Ovary (tissue), 3 donors: ENCODE results near the gene NCBP2.

ENCODE experiments used
- EP300 ChIP-seq: sonication (generic); formaldehyde crosslinking; IDR thresholded peaks from one replicate; pipeline ENCODE4 v1.6.1; 2017; ENCODE audit warnings: antibody characterized with exemption
- POLR2A ChIP-seq: fragments of 450-650 bp; IDR thresholded peaks from one replicate; pipeline ENCODE4 v1.6.1; 2017; ENCODE audit warnings: antibody characterized with exemption, mild to moderate bottlenecking, moderate library complexity
- TF ChIP-seq, protein P1 (sequence below), 3 donors: fragments of 450-650 bp in 2 of 3; fragments of 200-600 bp in 1 of 3; IDR thresholded peaks; one replicate each; pipeline versions ENCODE4 v1.5.1 to v1.8.0; 2016 to 2022; ENCODE audit warnings: antibody characterized with exemption in 3 of 3, mild to moderate bottlenecking in 1 of 3
- donor health status: DM: no; HTN: no; CAD: no.

DNA sequence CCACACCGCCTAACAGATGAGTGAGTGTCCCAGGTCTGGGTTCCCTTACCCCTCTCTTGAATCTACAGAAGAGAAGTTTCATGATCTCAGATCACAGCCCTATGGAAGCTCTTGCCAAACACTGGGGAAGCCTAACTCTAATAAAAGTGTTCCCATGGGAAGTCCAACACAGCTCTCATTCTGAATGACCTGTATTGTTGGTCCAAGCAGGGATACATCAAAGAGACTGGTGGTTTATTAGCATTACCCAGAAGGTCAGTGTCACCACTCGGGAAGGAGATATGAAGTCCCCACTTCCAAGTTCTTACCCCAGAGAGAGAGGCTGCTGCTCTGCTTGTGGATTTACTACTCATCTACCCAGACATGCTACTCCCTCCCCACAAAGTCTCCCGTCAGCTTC is 9.0 kb upstream of the NCBP2 start:
- TF ChIP-seq, protein P1, sequence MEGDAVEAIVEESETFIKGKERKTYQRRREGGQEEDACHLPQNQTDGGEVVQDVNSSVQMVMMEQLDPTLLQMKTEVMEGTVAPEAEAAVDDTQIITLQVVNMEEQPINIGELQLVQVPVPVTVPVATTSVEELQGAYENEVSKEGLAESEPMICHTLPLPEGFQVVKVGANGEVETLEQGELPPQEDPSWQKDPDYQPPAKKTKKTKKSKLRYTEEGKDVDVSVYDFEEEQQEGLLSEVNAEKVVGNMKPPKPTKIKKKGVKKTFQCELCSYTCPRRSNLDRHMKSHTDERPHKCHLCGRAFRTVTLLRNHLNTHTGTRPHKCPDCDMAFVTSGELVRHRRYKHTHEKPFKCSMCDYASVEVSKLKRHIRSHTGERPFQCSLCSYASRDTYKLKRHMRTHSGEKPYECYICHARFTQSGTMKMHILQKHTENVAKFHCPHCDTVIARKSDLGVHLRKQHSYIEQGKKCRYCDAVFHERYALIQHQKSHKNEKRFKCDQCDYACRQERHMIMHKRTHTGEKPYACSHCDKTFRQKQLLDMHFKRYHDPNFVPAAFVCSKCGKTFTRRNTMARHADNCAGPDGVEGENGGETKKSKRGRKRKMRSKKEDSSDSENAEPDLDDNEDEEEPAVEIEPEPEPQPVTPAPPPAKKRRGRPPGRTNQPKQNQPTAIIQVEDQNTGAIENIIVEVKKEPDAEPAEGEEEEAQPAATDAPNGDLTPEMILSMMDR (IDR thresholded peaks at IDR 0.05), result no peak
- no peak for TF ChIP-seq POLR2A
- TF ChIP-seq EP300, result no peak
